OCI-LY1 (cell line): ENCODE data around the gene HTR2B.

Source experiments
- H2AFZ ChIP-seq: fragments of 200-600 bp; sonication (generic), shearing (Covaris generic); 2 replicates; pipeline ENCODE4 v1.6.0; 2014; ENCODE audit warnings: antibody characterized with exemption, mild to moderate bottlenecking, low read length
- H3F3A ChIP-seq: fragments of 200-600 bp; sonication (generic), shearing (Covaris generic); 2 replicates; pipeline ENCODE4 v1.6.0; 2014; ENCODE audit warnings: mild to moderate bottlenecking, antibody characterized with exemption, low read length, moderate library complexity; ENCODE audit not compliant: insufficient read depth
- H3K27ac ChIP-seq: fragments of 200-600 bp; sonication (generic); 2 replicates; pipeline ENCODE4 v1.5.1; 2014; ENCODE audit warnings: low read length, mixed run types, mild to moderate bottlenecking, low read depth; ENCODE audit not compliant: poor library complexity, severe bottlenecking
- H3K27me3 ChIP-seq: fragments of 200-600 bp; sonication (generic); 2 replicates; pipeline ENCODE4 v1.6.0; 2014; ENCODE audit warnings: antibody characterized with exemption, mild to moderate bottlenecking, low read length, moderate library complexity; ENCODE audit not compliant: insufficient read depth
- H3K36me3 ChIP-seq: fragments of 200-600 bp; sonication (generic); 2 replicates; pipeline ENCODE4 v1.6.1; 2014; ENCODE audit warnings: mild to moderate bottlenecking, antibody characterized with exemption, low read length, moderate library complexity, mixed read lengths; ENCODE audit not compliant: insufficient read depth
- H3K4me1 ChIP-seq: fragments of 200-600 bp; sonication (generic); 2 replicates; pipeline ENCODE4 v1.5.1; 2014; ENCODE audit warnings: mild to moderate bottlenecking, low read length, moderate library complexity; ENCODE audit not compliant: insufficient read depth, severe bottlenecking
- H3K4me2 ChIP-seq: fragments of 200-600 bp; sonication (generic), shearing (Covaris generic); 2 replicates; pipeline ENCODE4 v1.6.1; 2014; ENCODE audit warnings: low read length
- H3K4me3 ChIP-seq: fragments of 200-600 bp; sonication (generic); 2 replicates; pipeline ENCODE4 v1.5.1; 2014; ENCODE audit warnings: low read length, low read depth, mild to moderate bottlenecking, mixed read lengths; ENCODE audit not compliant: poor library complexity, severe bottlenecking
- H3K79me2 ChIP-seq: fragments of 200-600 bp; shearing (Covaris generic); 2 replicates; pipeline ENCODE4 v1.6.1; 2016; ENCODE audit warnings: mixed run types, low read length, mixed read lengths; ENCODE audit not compliant: insufficient read depth
- H3K9ac ChIP-seq: fragments of 200-600 bp; sonication (generic), shearing (Covaris generic); 2 replicates; pipeline ENCODE4 v1.6.1; 2014; ENCODE audit warnings: mild to moderate bottlenecking, low read length, mixed read lengths
- H3K9me2 ChIP-seq: fragments of 200-600 bp; sonication (generic), shearing (Covaris generic); 2 replicates; pipeline ENCODE4 v1.6.1; 2014; ENCODE audit warnings: low read depth, mild to moderate bottlenecking, low read length, mixed read lengths
- H3K9me3 ChIP-seq: fragments of 200-600 bp; shearing (Covaris generic); 2 replicates; pipeline ENCODE4 v1.6.1; 2014; ENCODE audit warnings: low read length, mixed read lengths
- H4K20me1 ChIP-seq: fragments of 200-600 bp; sonication (generic), shearing (Covaris generic); 2 replicates; pipeline ENCODE4 v1.6.0; 2016; ENCODE audit warnings: mild to moderate bottlenecking, low read length; ENCODE audit not compliant: insufficient read depth
- EZH2 ChIP-seq: fragments of 200-600 bp; sonication (generic), shearing (Covaris generic); IDR thresholded peaks from 2 replicates; pipeline ENCODE4 v1.8.0; 2017; ENCODE audit warnings: borderline replicate concordance, mixed run types, mild to moderate bottlenecking, antibody characterized with exemption, low read length, moderate library complexity, mixed read lengths
- TF ChIP-seq, protein P1 (sequence below): fragments of 200-600 bp; sonication (generic), shearing (Covaris generic); IDR thresholded peaks from 2 replicates; pipeline ENCODE4 v1.5.1; 2017; ENCODE audit warnings: mild to moderate bottlenecking, antibody characterized with exemption, low read length, moderate library complexity, mixed read lengths

HTR2B gene

DNA sequence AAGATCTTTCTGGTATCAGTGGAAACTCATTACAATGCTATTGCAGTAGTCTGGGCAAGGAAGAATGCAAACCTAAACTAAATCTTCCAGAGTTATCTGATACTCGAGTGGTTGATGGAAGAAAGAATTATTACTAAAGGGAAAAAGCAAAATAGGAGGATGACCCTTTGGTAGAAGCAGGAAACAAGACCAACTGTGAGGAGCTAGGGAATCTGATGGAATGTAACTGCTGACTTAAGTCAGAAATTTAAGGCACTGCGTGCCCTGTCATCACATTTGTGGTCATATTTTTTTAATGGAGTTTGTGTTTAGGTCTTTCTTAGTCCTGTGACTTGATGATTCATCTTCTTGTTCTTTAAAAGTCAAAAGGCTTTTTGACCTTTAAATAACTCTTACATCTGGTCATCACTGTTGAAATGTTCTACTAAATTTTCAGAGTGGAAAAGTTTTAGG lies 37.1 kb upstream of the HTR2B start:
- H3F3A ChIP-seq: no peaks in the 10 kb centered on the region
- H3K4me2 ChIP-seq: no peak overlapping the region
- no peak overlapping the region for H3K4me3 ChIP-seq
- no peaks in the 10 kb centered on the region for H4K20me1 ChIP-seq
- H3K9me3 ChIP-seq: no peaks in the 10 kb centered on the region
- no peak overlapping the region for H3K9ac ChIP-seq
- no peaks in the 10 kb centered on the region for H3K79me2 ChIP-seq
- no peaks in the 10 kb centered on the region for H3K4me1 ChIP-seq
- peaks cover 74% of the 10 kb centered on the region for H3K36me3 ChIP-seq
- no peaks in the 10 kb centered on the region for H3K9me2 ChIP-seq
- no peak overlapping the region for H3K27ac ChIP-seq
- no peak for TF ChIP-seq EZH2
- TF ChIP-seq, protein P1, sequence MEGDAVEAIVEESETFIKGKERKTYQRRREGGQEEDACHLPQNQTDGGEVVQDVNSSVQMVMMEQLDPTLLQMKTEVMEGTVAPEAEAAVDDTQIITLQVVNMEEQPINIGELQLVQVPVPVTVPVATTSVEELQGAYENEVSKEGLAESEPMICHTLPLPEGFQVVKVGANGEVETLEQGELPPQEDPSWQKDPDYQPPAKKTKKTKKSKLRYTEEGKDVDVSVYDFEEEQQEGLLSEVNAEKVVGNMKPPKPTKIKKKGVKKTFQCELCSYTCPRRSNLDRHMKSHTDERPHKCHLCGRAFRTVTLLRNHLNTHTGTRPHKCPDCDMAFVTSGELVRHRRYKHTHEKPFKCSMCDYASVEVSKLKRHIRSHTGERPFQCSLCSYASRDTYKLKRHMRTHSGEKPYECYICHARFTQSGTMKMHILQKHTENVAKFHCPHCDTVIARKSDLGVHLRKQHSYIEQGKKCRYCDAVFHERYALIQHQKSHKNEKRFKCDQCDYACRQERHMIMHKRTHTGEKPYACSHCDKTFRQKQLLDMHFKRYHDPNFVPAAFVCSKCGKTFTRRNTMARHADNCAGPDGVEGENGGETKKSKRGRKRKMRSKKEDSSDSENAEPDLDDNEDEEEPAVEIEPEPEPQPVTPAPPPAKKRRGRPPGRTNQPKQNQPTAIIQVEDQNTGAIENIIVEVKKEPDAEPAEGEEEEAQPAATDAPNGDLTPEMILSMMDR: no peak
- H3K27me3 ChIP-seq: no peaks in the 10 kb centered on the region
- no peak overlapping the region for H2AFZ ChIP-seq

DNA sequence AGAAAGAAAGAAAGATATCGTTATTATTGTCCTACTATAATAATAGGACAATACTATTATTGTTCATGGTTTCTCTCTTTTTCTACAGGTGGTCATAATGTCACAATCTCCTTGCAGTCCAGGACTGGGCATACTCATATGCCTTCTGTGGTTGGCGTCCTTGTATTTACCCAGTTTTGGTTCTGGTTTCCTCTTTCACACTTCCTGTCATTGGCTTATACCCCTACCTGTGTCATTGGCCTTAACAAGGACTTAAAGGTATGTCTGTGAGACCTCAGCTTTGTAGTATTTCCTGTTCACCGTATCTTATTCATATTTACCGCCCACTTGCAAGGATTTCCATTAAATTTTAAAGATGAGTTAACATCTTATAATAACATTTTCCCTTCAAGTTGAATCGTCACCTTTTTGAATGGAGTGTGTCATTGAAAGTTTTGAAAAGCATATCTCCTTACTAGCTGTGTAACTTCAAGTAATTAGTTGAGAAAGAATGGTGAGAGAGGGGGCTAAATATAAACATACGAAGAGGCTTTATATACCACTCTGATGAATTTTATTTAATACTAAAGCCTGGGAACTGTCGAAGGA lies 36.5 kb upstream of the HTR2B start:
- Histone ChIP-seq H3K9me3 (no peaks in the 10 kb centered on the region), H3K36me3 (peaks cover 68% of the 10 kb centered on the region), H3K4me1 (no peaks in the 10 kb centered on the region), H2AFZ (no peak overlapping the region), H3F3A (no peaks in the 10 kb centered on the region), H3K4me3 (no peak overlapping the region), H3K9ac (no peak overlapping the region), H3K27ac (no peak overlapping the region), H3K9me2 (no peaks in the 10 kb centered on the region), H3K27me3 (no peaks in the 10 kb centered on the region), H3K4me2 (no peak overlapping the region), H3K79me2 (no peaks in the 10 kb centered on the region), H4K20me1 (no peaks in the 10 kb centered on the region)
- TF ChIP-seq EZH2: no peak
- TF ChIP-seq, protein P1: no peak

DNA sequence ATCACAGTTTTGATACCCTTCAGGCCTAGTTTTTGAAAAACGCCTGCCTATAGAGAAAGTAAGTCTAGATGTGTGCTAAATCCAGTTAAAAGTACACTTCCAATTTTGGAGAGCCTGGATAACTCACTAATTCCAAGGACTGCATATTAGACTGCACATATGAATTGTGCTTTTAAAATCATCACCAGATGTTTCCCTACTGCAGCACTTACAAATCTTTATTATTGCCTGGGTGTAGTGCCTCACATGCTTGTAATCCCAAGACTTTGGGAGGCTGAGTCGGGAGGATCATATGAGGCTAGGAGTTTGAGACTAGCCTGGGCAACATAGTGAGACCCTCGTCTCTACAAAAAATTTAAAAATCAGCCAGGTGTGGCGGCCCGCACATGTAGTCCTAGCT lies 35.9 kb upstream of the HTR2B start:
- Histone ChIP-seq H3K27me3 (no peaks in the 10 kb centered on the region), H2AFZ (no peak overlapping the region), H3K9me3 (no peaks in the 10 kb centered on the region), H3K27ac (no peak overlapping the region), H3K9ac (no peak overlapping the region), H4K20me1 (no peaks in the 10 kb centered on the region), H3K4me3 (no peak overlapping the region), H3K9me2 (no peaks in the 10 kb centered on the region), H3K79me2 (no peaks in the 10 kb centered on the region), H3K36me3 (peaks cover 62% of the 10 kb centered on the region), H3K4me2 (no peak overlapping the region), H3K4me1 (no peaks in the 10 kb centered on the region), H3F3A (no peaks in the 10 kb centered on the region)
- TF ChIP-seq, protein P1: no peak
- no peak for TF ChIP-seq EZH2
